Stimulated activated CD4-positive, alpha-beta T cell treated with anti-CD3 and anti-CD28 coated beads, Interleukin-12 subunit alpha, Interleukin-12 subunit beta, amount 100 ng/mL, for 48 hours (primary cell): ENCODE results near the gene OR5H14.
"Not testable (repeated sequence)": the region's sequence is repeated elsewhere in the genome, so short reads cannot be mapped to it uniquely, and the experiment has no call there.

Experiments used
- DNase-seq, 3 donors: peaks; one replicate each; pipeline ENCODE4 v3.0.0-alpha.2; 2020; ENCODE audit warnings: low read depth in 2 of 3, low spot score in 1 of 3

OR5H14 gene

DNA sequence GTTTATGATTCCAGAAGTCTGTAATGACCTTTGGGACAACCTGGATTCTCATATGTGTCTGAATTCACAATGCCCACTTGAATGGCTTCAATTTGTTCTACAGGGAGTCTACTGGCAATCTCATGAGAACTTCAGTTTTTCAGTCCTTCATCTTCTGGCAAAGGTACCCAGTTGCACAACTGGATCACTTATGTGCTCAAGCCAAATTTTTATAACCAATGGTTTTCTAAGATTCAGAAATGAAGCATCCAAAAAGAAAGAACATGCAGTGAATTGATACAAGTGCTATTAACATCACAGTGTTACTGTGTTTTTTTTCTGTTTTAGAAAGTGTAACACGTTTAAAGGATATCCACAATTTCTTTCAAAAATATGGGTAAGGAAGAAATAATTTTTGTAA, at the start of gene OR5H14:
TSS of gene OR5H14 (plus strand) at position 301 of the 400 bp plus-strand sequence. CDS start 1,907 bp downstream, outside the sequence.
- DNase-seq, result no peak

GRCh38 chr3:98099848-98100247, 47.4 kb upstream of the OR5H14 start:
- no peak for DNase-seq

- no peak for DNase-seq
Measured at GRCh38 chr3:98108162-98108561, 39.1 kb upstream of the OR5H14 start.

DNA sequence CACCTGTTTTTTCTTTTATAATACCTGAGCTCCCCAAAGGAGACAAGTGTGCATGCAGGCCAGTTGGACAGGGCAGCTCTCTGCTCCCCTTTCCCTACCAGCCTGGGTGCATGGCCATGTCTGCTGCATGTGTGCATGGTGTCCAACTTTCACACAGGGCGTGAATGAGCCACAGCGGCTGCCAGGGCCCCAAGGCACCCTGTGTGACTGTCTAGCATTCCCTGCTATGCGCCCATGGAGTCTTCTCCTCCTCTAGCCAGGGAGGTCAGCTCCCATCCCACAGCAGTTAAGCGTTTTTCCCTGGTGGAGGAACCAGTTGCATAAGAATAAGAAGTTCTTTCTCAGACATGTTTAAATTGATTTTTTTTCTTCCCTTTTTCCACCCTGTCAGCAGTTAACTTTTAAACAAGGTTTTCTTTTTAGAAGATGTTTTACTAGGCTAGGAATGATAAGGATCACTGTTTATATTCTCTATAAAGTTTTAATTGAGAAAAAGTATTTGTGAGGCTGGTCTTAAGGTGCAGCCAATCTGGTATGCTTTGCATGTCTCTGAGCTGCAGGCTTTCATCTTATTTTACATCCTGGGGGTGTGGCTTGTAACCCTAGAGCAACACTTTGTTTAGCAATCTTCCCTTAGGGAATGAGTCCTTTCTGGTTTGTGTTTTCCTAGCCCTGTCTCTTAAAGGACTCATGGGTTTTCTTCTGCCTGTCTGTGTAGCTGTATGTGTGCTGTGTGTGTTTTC, 37.3 kb upstream of the OR5H14 start:
- no peak for DNase-seq

DNA sequence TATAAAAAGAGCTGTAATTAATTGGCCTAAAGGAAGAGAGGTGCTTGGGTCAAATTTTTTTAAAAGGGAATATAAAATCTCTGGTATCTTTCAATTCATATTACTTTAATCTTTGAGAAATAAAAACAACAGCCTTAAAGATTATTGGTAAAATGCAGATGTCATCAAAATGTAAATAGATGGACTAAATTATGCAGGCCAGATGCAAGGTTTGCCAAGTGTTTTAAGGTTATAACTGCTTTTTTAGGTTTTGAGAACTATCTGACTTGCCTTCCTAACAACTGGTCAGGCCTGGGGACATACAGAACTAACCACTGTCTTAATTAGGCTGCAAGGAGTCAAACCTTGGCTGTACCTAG, 36.8 kb upstream of the OR5H14 start:
- DNase-seq, result no peak

DNA sequence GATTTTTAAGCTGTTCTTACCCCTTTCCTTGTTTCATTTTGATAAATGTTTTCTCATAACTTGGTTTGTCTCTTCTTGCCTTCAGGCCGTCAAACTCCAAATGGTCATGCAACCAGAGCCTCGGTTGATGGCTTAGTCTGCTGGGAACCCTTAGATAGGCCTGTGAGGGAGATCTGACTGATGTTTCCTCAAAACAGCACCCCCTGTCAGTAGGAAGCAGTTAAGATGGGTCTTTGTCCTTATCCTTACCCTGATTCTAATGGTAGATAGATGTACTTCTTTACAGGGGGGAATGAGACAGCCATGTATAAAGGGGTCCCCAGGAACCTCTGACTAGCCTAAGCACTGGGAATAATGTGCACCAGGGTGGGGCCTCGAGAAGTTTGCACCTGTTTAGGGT, 33.0 kb upstream of the OR5H14 start:
- no peak for DNase-seq

GRCh38 chr3:98115717-98116116, 31.6 kb upstream of the OR5H14 start:
- no peak for DNase-seq

GRCh38 chr3:98130421-98130820, 16.9 kb upstream of the OR5H14 start, which contains the start of gene OR5H1:
TSS of gene OR5H1 (plus strand) at chr3:98130721. CDS start at chr3:98132698, 1,977 bp downstream.
- no peak for DNase-seq

- no peak for DNase-seq
Measured at GRCh38 chr3:98136631-98137030, 10.6 kb upstream of the OR5H14 start.

- DNase-seq, result not testable (repeated sequence)
Measured at GRCh38 chr3:98137826-98138557, 9.3 kb upstream of the OR5H14 start.

DNA sequence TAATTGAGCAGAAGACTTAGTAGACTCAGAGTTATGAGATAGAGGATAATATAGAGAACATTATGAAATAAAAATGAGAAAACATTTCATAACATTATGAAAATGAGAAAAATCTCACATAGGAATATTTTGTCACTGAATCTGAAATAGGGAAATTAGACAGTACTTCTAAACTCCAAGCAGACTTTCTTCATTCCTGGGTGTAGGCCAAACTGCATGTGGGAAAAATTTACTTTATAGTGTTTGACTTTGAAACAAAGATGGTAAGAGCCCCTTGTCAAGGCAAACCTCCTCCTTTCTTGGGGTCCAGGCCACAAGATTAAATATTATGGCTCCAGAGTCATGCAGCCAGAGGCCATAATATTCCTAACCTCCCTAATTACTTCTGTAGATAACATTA, 6.7 kb upstream of the OR5H14 start:
- DNase-seq, result no peak

DNA sequence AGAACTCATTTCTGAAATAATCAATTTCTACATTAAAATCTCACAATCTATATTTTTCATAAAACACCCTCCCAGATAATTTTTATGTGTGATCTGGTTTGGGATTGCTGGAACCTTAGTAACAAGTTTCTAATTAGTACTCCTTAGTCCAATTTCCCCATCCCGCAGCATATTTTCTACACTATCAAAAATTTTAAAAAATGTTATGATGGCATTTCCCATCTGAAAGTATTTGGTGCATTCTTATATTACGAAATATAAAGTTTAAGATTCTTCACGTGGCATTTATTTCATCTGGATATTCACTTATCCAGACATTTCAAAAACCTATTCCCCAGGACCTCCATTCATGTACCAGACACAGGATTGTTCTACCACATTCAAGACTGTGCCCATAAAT, 1.5 kb downstream of the OR5H14 start:
- DNase-seq, result no peak

DNA sequence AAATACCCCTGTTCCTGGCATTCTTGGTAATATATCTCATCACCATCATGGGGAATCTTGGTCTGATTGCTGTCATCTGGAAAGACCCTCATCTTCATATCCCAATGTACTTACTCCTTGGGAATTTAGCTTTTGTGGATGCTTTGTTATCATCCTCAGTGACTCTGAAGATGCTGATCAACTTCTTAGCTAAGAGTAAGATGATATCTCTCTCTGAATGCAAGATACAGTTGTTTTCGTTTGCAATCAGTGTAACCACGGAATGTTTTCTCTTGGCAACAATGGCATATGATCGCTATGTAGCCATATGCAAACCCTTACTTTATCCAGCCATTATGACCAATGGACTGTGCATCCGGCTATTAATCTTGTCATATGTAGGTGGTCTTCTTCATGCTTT, 2.2 kb downstream of the OR5H14 start:
- not testable (repeated sequence) for DNase-seq

- no peak for DNase-seq
Measured at GRCh38 chr3:98151241-98151640, 4.0 kb downstream of the OR5H14 start.

GRCh38 chr3:98166396-98166795, 19.1 kb downstream of the OR5H14 start, which contains the start of gene OR5H15:
TSS of gene OR5H15 (plus strand) at chr3:98166696. CDS start at chr3:98168700, 2,004 bp downstream.
- DNase-seq, result no peak

GRCh38 chr3:98171071-98171470, 23.8 kb downstream of the OR5H14 start:
- DNase-seq, result no peak

GRCh38 chr3:98172621-98173020, 25.3 kb downstream of the OR5H14 start:
- no peak for DNase-seq

GRCh38 chr3:98180319-98180890, 33.1 kb downstream of the OR5H14 start:
- no peak for DNase-seq

GRCh38 chr3:98182196-98182595, 34.9 kb downstream of the OR5H14 start:
- no peak for DNase-seq

DNA sequence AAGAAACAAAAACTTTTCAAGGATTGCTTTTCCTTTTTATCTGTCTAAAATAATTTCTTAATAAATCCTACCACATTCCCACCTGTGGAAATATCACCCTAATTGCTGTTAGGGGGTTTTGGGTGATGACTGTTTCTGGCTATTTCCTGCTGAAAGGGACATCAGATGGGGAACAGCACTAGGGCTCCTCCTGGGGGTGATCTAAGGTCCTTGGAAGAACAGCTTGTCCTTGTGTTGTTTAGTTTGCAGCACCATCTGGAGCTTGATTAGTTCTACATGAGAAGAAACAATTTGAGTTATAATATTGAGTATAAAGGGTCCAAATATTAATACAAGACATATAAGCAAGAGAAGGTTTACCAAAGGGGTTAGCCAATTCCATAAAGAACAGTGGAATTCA, 37.9 kb downstream of the OR5H14 start:
- DNase-seq, result no peak

- DNase-seq, result peak in 1 of 3 donors; percentile 0
Measured at GRCh38 chr3:98188545-98188944, 41.3 kb downstream of the OR5H14 start.

- DNase-seq, result not testable (repeated sequence)
Measured at GRCh38 chr3:98190911-98191310, 43.6 kb downstream of the OR5H14 start.
